Stimulated activated CD8-positive, alpha-beta memory T cell treated with anti-CD3 and anti-CD28 coated beads, Interleukin-15, amount 100 ng/mL, for 48 hours (primary cell): ENCODE measurements around the gene COIL.

Experiments used
- DNase-seq, 2 donors: peaks; one replicate each; pipeline ENCODE4 v3.0.0-alpha.2; 2020; ENCODE audit warnings: low read depth in 2 of 2

The COIL gene

DNA sequence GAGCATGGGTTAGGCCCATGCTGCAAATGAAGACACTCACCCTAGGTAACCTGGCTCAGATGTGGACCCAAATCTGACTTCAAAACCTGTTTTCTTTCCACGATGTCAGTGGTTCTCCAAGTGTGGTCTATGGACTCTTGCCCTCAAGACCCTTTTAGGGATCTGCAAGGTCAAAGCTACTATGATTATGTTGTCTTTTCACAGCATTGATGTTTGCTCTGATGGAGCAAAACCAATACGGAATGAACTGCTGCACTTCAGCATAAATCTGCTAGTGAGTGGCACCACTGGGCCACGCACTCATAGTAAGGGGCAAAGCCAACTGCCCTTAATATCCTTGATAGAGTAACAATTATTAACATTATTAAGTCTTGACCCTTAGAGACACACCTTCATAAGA is 25.4 kb downstream of the COIL start:
- DNase-seq = no peak

DNA sequence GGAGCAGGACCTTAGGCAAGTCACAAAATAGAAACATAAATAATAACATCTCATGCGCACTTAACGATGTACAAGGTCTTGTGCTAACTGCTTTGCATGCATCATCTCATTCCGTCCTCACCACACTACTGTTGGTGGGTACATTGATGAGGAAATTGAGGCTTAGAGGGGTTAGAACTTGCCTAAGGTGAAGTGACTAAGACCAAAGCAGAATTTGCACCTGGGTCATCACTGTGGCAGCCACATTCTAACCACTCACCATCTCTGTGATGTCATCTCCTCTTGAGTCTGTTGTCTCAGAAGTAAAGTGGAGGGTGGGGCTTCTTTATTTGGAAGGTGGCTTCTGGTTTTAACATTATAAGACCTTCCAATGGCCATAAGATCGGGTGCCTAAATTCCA is 26.6 kb downstream of the COIL start:
- DNase-seq = no peak

DNA sequence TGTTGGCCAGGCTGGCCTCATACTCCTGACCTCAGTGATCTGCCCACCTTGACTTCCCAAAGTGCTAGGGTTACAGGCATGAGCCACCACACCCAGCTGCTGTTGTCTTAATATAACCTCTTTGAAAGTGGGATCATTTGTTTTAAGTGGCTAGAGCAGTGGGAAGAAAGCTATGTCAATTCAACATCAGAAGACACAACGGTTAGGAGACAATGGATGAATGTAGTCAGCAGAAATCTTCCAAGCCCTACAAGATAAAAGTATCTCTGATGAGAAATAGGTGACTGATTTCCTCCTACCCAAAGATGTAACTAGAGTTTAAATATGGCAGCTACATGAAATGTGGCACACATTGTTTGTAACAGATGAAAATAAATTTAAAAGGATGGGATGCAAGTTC is 27.0 kb downstream of the COIL start:
- no peak for DNase-seq

DNA sequence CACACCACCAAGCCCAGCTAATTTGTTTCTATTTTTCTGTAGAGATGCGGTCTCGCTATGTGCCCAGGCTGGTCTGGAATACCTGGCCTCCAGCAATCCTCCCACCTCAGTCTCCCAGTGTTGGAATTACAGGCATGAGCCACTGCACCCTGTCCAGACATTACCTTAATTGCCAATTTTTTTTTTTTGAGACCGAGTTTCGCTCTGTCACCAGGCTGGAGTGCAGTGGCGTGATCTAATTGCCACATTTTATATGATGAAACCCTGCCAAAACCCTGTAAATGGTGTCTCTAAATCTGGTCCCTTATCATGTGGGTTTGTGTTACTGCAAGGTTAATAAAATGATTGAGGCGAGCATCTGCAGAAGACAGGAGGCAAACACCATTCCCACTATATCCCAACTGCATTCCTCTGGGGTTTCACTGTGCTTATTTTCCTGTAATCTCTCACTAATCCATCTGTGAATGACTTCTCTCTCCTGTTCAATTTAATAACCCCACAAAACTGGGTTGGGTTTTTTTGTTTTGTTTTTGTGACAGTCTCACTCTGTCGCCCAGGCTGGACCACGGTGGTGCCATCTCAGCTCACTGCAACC is 27.6 kb downstream of the COIL start:
- no peak for DNase-seq

DNA sequence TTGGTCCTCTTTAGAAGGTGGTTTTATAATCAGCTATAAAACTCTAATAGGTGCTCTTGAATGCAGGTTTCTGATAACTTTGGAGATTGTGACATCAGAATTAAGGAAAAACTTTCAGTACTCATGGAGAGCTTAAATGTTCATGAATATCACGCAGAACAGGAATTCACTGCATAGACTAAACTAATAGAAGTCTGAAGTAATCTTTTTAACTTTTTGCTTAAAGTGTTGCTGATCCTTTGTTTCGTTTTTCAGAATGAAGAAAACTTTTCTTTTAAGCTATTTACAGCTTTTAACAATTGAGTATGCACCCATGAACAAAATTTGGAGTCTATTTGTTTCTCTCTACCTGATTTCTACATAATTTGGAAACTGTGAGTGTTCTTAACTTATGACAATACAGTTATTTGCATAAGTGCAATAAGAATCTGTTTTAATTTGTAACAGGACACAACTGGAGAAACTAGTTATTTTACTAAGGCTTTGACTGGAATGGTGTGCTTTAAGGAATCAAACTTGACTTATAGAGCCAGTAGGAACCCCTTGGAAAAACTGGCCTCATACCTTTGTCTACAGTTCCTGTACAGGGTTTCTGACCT is 30.0 kb downstream of the COIL start:
- DNase-seq = no peak

DNA sequence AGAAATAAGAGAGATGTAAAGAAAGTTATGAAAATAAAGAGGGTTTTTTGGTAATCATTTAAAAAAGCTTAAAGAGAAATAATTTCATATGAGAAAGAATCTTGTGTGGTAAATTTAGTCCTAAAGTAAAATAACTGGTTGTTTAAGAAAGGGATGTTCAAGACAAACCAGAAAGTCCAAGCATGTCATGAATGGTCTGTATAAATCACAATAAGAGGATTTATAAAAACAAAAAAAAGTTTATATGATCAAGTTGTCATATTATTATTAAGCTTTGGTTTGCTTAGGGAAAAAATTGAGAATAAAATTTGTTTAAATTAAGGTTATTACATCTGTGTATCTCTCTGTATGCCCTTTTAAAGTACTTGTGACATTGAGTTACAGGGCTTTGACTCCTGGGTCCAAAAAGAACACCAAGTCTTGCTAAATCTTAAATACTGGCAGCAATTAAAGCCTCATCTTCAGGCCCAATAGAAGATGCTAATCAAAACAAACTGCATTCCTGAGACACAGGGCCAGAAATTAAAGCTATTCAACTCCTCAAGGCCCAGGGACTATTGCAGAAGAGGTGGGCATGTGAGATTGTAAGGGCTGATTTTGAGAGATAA is 31.4 kb downstream of the COIL start:
- DNase-seq = no peak

DNA sequence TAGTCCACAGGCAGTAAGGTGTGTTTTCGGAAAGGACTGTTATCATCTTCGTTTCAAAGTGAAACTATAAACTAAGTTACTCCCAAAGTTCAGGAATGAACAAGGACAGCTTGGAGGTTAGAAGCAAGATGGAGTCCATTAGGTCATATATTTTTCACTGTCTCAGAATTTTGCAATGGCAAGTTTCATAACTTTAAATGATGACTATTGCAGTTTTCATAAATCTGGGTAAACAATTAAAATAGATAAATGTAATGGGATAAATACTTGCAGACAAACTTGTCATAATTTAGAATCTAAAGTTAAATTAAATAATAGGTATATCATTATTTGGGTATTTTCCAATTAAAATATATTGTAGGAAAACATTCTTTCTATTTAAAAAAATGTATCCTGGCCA is 32.3 kb downstream of the COIL start:
- no peak for DNase-seq

DNA sequence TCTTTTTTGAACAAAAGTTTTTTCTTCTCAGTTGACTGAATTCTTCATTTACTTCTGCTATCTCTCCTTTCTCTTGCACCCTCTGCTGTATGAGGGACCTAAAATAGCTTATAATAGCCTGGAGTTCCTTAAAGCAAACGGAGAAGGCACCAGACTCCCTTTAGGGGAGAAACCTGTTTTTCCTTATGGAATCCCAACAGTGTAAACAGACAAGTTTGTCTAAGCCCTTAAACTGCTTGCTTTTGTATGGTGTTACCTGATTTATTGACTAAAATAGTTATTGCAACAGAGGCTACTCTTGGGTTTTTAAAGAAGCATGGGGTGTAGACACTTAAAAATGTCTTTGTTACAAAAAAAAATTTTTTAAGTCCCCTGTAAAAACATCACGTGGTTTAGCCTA is 34.1 kb downstream of the COIL start:
- DNase-seq = no peak

DNA sequence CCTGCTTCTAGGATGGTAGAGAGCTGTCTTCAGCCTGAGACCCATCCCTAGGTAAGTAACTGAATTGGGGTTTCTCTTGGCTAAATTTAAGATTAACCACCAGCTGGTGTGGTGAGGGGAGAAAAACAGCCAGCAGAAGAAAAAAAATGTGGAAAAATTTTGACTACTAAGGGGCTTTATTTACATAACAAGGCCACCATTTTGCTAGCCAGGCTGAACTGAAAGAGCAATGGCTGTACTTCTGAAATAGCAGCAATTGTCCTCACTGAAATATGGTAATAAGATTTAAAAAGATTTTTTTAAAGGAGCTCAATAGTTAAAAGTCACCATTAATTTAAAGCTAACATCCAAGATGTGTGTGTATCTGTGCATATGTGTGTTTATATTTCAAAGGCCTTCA is 34.6 kb downstream of the COIL start:
- DNase-seq = no peak

DNA sequence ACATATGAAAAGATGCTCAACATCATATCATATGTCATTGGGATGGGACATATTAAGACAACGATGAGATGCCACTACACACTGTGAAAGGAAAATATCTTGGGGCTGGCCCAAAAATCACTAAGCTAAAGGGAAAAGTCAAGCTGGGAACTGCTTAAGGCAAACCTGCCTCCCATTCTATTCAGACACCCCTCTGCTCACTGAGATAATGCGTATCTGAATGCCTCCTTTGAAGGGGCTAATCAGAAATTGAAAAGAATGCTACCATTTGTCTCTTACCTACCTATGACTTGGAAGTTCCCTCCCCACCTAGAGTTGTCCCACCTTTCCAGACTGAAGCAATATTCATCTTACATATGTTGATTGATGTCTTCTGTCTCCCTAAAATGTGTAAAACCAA is 35.8 kb downstream of the COIL start:
- no peak for DNase-seq

DNA sequence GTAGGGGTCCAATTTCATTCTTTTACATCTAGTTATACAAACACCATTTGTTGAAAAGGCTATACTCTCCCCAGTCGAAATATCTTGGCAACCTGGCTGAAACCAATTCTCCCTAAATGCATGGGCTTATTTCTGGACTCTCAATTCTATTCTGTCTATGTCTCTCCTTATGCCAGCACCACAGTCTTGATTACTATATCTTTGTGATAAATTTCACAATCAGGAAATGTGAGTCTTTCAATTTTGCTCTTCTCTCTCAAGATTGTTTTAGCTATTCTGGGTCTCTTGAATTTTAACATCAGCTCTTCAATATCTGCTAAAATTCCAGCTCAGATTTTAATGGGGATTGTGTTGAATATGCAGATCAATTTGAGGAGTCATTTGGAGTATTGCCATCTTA is 41.1 kb downstream of the COIL start:
- DNase-seq = no peak

DNA sequence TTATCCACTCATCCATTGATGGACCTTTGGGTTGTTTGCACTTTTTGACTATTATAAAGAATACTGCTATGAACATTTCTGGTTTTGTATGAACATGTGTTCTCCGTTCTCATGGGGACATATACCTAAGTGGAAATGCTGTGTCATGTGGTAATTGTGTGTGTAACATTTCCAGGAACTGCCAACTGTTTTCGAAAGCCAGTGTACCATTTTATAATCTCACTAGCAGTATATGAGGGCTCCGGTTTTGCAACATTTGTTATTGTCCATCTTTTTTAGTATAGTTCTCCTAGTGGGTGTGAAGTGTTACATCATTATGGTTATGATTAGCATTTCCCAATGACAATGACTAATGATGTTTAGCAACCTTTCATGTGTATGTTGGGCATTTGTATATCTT is 41.9 kb downstream of the COIL start:
- no peak for DNase-seq

DNA sequence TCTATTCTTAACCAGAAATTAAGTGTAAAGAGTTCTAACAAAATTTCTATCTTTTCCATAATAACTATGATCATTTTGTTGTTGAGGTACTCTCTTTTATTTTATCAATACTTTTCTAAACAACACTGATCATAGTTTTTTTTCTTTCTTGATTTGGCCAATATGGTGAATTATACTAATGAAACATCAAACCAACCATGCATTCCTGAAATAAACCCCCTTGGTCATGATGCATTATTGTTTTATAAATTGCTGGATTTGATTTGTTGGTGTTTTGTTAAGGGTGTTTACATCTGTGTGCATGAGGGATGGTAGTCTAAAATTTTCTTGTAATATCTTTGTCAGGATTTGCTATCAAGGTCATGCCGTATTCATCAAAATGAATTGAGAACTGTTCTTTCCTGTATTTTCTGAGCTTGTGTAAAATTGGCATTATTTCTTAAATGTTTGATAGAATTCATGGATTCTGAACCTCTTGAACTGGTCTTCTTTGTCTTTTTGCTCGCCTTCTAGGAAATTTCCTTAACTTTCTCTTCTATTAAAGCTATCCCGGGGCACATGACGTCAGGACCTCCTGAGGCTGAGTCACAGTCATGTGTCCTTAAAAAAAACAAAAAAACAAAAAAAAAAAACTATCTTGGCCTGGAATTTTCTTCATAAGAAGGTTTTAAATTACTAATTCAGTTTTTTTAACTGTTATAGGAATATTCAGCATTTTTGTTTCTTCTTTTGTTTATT is 43.1 kb downstream of the COIL start:
- no peak for DNase-seq

DNA sequence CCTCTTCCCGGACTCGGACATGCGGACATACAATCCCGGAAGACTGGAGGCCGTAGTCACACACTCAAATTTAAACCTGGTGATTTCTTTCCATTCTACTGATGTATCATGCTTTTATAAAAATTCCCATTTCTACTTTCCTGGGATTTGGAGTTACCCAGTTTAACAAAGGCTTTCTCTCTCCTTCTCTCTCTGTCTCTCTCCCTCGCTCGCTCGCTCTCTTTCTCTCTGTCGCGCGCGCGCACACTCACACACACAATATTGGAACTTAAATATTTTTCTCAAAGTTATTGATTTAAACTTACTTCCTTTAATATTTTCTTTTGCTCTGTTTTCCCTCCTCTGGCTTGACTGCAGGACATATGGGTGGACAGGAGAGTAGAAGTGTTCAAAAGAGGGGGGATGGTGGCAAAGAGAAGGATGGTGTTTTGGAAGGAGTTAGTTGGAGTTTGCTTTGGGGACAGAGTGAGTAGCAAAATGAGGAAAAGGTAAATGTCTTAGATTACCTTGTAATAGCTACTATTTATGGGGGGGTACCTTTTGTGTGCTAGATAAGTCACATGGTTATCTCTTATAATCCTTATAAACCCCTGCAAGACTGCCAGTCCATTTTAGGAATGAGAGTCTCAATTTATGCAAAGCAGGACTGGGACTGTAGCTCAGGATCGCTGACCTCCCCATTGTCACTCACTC is 46.1 kb downstream of the COIL start:
- no peak for DNase-seq

DNA sequence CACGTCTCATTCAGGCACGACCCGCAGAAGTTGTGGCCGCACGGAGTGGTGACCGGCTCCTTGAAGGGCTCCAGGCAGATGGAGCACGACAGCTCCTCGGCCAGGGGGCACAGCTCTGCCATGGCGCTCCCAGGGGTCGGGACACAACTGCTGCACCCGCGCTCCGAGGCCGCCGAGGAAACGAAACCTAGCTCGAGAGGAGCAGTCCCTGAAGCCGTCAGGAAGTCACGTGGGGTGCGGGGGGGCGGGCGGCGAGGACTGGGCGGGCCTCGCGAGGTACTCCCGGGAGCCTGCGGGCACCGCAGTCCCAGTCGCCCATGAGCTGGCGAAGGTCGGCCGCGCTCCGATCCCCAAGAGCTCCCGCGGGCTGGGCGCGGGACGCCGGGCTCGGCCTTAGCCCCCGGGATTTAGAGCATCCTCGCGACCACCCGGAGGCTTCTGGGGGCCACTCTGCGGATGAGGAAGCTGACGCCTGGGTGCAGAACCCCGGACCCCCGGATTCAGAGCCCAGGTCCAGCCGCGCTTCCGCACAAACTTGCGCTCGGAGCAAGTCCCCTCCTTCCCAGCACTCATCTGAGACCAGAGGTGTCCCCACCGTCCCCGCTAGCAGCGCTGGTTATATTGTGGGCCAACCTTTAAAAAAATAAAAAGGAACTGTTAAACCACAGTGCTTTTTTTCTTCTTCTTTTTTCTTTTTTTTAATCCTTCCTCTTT is 46.8 kb downstream of the COIL start, which contains the start of gene TRIM25:
TRIM25 (minus strand) TSS at position 183 of the 714 bp plus-strand sequence; CDS start at position 122, 61 bp downstream.
- peak; percentile 84 to 89 for DNase-seq

DNA sequence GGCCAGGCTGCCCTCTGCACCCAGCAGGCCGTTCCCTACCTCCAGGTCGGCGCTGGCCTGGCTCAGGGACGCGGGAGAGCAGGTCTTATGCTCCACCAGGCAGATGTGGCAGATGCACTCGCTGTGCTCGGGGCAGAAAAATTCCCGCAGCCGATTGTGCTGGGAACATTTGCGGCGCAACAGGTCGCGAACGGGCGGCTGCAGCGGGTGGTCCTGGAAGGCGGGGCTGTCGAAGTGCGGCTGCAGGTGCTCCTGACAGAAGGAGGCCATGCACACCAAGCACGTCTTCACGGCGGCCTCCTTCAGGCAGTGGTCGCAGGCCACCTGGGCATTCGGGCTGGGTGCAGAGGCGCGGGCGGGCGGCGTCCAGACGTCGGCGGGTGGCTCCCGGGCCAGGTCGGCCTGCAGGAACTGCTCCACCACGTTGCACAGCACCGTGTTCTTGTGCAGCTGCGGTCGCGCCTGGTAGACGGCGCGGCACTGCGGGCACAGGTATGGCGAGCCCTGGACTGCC is 47.4 kb downstream of the COIL start:
- DNase-seq = no peak

DNA sequence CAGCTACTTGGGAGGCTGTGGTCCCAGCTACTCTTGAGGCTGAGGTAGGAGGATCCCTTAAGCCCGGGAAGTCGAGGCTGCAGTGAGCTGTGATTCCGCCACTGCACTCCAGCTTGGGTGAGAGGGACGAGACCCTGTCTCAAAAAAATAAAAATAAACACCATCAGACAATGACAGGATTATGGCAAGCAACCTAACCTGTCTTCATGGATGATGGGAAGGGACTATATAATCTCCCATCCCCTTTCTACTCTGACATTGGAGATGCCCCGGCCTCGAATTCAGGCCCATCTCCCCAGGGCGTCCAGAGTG is 47.9 kb downstream of the COIL start:
- no peak for DNase-seq

DNA sequence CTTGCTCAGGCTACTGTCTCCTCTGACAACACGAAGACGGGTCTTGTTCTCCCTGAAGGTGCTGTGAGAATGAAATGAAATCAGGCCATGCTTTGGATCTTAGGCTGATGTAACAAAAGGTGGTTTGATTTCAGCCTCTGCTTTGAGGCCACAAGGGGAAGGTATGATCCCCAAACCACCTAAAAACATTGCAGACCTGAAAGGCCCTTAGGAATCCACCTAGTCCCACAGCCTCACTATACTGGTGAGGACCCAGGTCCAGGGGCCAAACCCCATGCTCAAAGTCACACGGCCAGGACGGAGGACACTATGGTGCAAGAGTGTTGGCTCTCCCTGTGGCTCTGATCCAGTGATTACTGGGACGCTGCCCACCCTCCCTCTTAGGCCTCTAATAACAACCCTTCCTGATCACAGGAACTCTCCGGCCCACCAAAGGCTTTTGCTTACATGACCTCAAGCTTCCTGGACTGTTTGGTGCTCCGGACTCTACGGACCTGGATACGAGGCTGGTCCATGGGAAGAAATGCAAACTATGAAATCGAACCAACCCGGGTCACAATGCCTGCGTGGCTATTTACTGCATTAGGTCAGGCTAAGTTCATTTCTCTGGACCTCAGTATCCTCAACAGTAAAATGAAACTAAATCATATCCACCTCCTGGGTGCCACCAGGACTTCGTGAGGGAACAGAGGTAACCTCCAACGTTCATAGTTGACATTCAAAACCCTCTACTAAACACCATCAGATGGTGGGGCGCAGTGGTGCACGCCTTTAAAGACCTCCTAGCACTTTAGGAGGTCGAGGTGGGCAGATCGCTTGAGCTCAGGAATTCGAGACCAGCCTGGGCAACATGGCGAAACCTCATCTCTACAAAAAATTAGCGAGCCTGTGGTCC is 48.5 kb downstream of the COIL start:
- no peak for DNase-seq

DNA sequence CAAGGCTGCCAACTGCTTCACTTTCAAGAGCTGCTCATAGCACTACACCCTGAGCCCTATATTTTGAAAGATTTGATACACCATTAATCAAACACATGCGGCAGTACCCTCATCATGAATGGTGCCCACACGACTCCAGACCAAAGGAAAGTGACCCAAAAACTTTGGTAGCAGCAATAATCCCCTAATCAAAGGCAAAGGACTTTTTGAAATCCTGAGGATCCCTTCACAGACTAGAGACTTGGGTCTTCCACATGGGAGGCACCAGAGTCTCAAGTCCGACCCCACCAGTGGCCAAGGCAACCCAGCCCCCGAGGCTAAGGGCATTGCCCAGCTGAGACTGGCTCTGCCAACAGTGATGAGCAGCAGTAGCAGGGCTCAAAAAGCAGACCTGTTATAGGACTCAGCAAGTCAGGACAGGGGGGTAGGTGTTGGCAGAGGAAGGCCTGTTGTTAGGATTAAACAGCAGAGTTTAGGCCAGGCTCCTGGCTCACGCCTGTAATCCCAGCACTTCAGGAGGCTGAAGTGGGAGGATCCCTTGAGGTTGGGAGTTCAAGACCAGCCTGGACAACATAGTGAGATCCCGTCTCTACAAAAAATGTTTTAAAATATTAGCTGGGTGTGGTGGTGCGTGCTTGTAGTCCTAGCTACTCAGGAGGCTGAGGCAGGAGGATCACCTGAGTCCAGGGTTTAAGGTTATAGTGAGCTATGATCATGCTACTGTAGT is 50.2 kb downstream of the COIL start:
- no peak for DNase-seq
